Measurements from ENCODE around the gene MYOT. TPM values are rescaled to one million over a fixed set of nuclear protein-coding genes. Genes with fewer than 3 reads are reported as not detected.
A peak's percentile ranks its signal among the peaks of the same experiment; 100 is the strongest.

Gene MYOT
- total RNA-seq, 6 experiments from 2014 or later, result not detected

GRCh38 chr5:137902408-137903133, 34.9 kb downstream of the MYOT start:
- no peak overlapping the region for H3K4me3 Mint-ChIP-seq
- H3K36me3 Mint-ChIP-seq (ENCODE audit: low read depth), result no peaks in the 10 kb centered on the region
- peaks cover 14% of the 10 kb centered on the region for H3K27me3 Mint-ChIP-seq (ENCODE audit: insufficient read depth)
- DNase-seq, result no peak
- H3K27ac Mint-ChIP-seq, result no peak overlapping the region
- no peaks in the 10 kb centered on the region for H3K4me1 Mint-ChIP-seq (ENCODE audit: low read depth)
- TF ChIP-seq CTCF (IDR thresholded peaks at IDR 0.05), result no peak
- no peaks in the 10 kb centered on the region for H3K9me3 Mint-ChIP-seq

- Mint-ChIP-seq H3K4me3 (no peak overlapping the region), H3K27me3 (ENCODE audit: insufficient read depth) (no peaks in the 10 kb centered on the region; the same call in 1 of the 2 replicates), H3K9me3 (peaks cover 32% of the 10 kb centered on the region), H3K4me1 (ENCODE audit: low read depth) (no peaks in the 10 kb centered on the region), H3K36me3 (ENCODE audit: low read depth) (peaks cover 5% of the 10 kb centered on the region), H3K27ac (no peak overlapping the region)
- DNase-seq, result no peak
- TF ChIP-seq CTCF (IDR thresholded peaks at IDR 0.05), result no peak
Observed at GRCh38 chr5:137914758-137915157, 47.1 kb downstream of the MYOT start.

GRCh38 chr5:137916923-137917322, 49.3 kb downstream of the MYOT start:
- Mint-ChIP-seq H3K27ac (no peak overlapping the region), H3K27me3 (ENCODE audit: insufficient read depth) (no peaks in the 10 kb centered on the region; the same call in 1 of the 2 replicates), H3K4me3 (no peak overlapping the region), H3K9me3 (peaks cover 21% of the 10 kb centered on the region), H3K36me3 (ENCODE audit: low read depth) (peaks cover 5% of the 10 kb centered on the region), H3K4me1 (ENCODE audit: low read depth) (peaks cover 2% of the 10 kb centered on the region; the same call in 1 of the 2 replicates)
- no peak for TF ChIP-seq CTCF (IDR thresholded peaks at IDR 0.05)
- no peak for DNase-seq

- H3K27me3 Mint-ChIP-seq (ENCODE audit: insufficient read depth), result no peaks in the 10 kb centered on the region
- peaks cover 19% of the 10 kb centered on the region for H3K4me1 Mint-ChIP-seq (ENCODE audit: low read depth)
- TF ChIP-seq CTCF (IDR thresholded peaks at IDR 0.05), result no peak
- peaks cover 9% of the 10 kb centered on the region for H3K9me3 Mint-ChIP-seq
- no peak overlapping the region for H3K4me3 Mint-ChIP-seq
- H3K36me3 Mint-ChIP-seq (ENCODE audit: low read depth), result peaks cover 5% of the 10 kb centered on the region
- peak; percentile 37 for DNase-seq
- no peak overlapping the region for H3K27ac Mint-ChIP-seq
Observed at GRCh38 chr5:137921931-137922330, 54.3 kb downstream of the MYOT start.

GRCh38 chr5:137923856-137924255, 56.2 kb downstream of the MYOT start:
- Mint-ChIP-seq H3K4me1 (ENCODE audit: low read depth) (peaks cover 19% of the 10 kb centered on the region), H3K27me3 (ENCODE audit: insufficient read depth) (no peaks in the 10 kb centered on the region), H3K4me3 (no peak overlapping the region), H3K36me3 (ENCODE audit: low read depth) (peaks cover 2% of the 10 kb centered on the region; the same call in 1 of the 2 replicates), H3K9me3 (no peaks in the 10 kb centered on the region), H3K27ac (peak overlapping the region; percentile 2; the same call in 1 of the 2 replicates)
- TF ChIP-seq CTCF (IDR thresholded peaks at IDR 0.05), result no peak; the same call in 1 of the 2 replicates
- no peak for DNase-seq

Measured in HFFc6 (cell line).